Suprapubic skin (tissue), 4 donors: ENCODE data around the gene PPP2R2B.

Experiments
- CTCF ChIP-seq, 2 donors: fragments of 200-600 bp in 1 of 2; fragments of 450-650 bp in 1 of 2; sonication (generic) in 1 of 2; IDR thresholded peaks; one replicate each; pipeline ENCODE4 v1.5.1; 2016 to 2019; ENCODE audit warnings: antibody characterized with exemption in 2 of 2, mild to moderate bottlenecking in 1 of 2, moderate library complexity in 1 of 2
- EP300 ChIP-seq: sonication (generic); formaldehyde crosslinking; IDR thresholded peaks from one replicate; pipeline ENCODE4 v1.6.1; 2017; ENCODE audit warnings: antibody characterized with exemption
- POLR2AphosphoS5 ChIP-seq, 3 donors: sonication (generic); formaldehyde crosslinking; IDR thresholded peaks; one replicate each; pipeline ENCODE4 v1.6.1; 2017; ENCODE audit warnings: antibody characterized with exemption in 3 of 3

GRCh38 chr5:146778795-146779194 lies 99.8 kb downstream of the PPP2R2B start:
- TF ChIP-seq CTCF (IDR thresholded peaks at IDR 0.05) = no peak
- TF ChIP-seq POLR2AphosphoS5 (IDR thresholded peaks at IDR 0.05) = no peak
- no peak for TF ChIP-seq EP300
